Neutrophil (primary cell): ENCODE results near the gene C15orf39.

Experiments used
- H3K27ac ChIP-seq: fragments of 200-600 bp; sonication (generic); 2 replicates; pipeline ENCODE4 v1.5.1; 2016; ENCODE audit warnings: mild to moderate bottlenecking, moderate library complexity
- H3K27me3 ChIP-seq: fragments of 200-600 bp; sonication (generic); 2 replicates; pipeline ENCODE4 v1.6.0; 2016; ENCODE audit warnings: mild to moderate bottlenecking
- H3K36me3 ChIP-seq: fragments of 200-600 bp; sonication (generic); 2 replicates; pipeline ENCODE4 v1.5.1; 2017
- H3K4me1 ChIP-seq, 2 experiments: fragments of 200-600 bp in 1 of 2; sonication (generic) in 1 of 2; 1 replicate in 1 of 2; 2 replicates in 1 of 2; pipeline versions ENCODE4 v1.5.1 to v1.6.1; 2013 to 2016; ENCODE audit warnings: low read depth in 1 of 2, low read length in 1 of 2, mild to moderate bottlenecking in 1 of 2, moderate library complexity in 1 of 2; ENCODE audit not compliant: control insufficient read depth in 1 of 2, insufficient read depth in 1 of 2
- H3K4me3 ChIP-seq, 2 experiments: fragments of 200-600 bp in 1 of 2; sonication (generic) in 1 of 2; 1 replicate in 1 of 2; 2 replicates in 1 of 2; pipeline ENCODE4 v1.5.1; 2013 to 2016; ENCODE audit warnings: low read depth in 1 of 2, low read length in 1 of 2, mild to moderate bottlenecking in 1 of 2, moderate library complexity in 1 of 2
- H3K9me3 ChIP-seq: fragments of 200-600 bp; sonication (generic); 2 replicates; pipeline ENCODE4 v1.5.1; 2016
- TF ChIP-seq, protein P1 (sequence below): fragments of 200-600 bp; sonication (generic); IDR thresholded peaks from 2 replicates; pipeline ENCODE4 v1.5.1; 2016; ENCODE audit warnings: antibody characterized with exemption

Gene C15orf39

DNA sequence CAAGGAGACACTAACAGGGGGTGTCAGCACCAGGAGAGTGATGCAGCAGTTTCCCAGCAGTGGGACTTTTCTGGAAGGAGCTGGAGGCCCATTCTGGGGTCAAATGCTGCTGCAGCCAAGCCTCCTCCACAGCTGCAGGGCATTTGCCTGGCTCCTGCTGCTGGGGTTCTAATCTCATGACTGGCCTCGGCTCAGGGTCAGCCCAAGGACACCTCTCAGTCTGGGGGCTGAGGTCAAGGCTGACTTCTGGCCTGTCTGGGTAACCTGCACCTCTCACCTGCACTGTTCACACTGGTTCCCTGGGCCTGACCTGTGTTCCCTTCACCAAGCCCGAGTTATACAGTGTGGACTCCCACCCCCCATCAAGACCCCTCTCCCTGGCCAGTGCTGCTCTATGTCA is 10.4 kb upstream of the C15orf39 start:
- Histone ChIP-seq H3K9me3 (no peaks in the 10 kb centered on the region), H3K36me3 (no peaks in the 10 kb centered on the region), H3K4me1 (no peaks in the 10 kb centered on the region), H3K27me3 (peaks cover 19% of the 10 kb centered on the region), H3K4me3 (no peak overlapping the region), H3K27ac (no peak overlapping the region)
- TF ChIP-seq, protein P1, sequence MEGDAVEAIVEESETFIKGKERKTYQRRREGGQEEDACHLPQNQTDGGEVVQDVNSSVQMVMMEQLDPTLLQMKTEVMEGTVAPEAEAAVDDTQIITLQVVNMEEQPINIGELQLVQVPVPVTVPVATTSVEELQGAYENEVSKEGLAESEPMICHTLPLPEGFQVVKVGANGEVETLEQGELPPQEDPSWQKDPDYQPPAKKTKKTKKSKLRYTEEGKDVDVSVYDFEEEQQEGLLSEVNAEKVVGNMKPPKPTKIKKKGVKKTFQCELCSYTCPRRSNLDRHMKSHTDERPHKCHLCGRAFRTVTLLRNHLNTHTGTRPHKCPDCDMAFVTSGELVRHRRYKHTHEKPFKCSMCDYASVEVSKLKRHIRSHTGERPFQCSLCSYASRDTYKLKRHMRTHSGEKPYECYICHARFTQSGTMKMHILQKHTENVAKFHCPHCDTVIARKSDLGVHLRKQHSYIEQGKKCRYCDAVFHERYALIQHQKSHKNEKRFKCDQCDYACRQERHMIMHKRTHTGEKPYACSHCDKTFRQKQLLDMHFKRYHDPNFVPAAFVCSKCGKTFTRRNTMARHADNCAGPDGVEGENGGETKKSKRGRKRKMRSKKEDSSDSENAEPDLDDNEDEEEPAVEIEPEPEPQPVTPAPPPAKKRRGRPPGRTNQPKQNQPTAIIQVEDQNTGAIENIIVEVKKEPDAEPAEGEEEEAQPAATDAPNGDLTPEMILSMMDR: no peak

DNA sequence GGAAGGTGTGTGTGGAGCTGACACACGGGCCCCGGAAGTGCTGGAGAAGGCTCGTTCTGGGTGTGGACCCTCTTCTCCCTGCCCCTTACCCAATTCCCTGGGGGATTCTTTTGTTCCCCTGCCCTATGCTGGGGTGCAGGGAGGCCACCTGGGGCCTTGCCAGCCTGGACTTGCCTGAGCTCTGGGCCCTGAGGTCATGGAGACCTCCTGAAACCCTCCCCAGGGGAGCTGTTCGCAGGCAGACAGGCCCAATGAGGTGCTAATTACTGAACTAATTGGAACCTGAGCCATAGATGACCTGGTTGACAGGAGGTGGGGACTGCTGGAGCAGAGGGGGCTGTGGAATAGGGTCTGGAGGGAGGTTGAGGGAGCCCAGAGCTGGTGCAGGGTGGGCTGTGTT is 9.4 kb upstream of the C15orf39 start:
- H3K4me3 ChIP-seq: no peak overlapping the region
- H3K27ac ChIP-seq: no peak overlapping the region
- H3K36me3 ChIP-seq: no peaks in the 10 kb centered on the region
- no peaks in the 10 kb centered on the region for H3K4me1 ChIP-seq
- H3K9me3 ChIP-seq: no peaks in the 10 kb centered on the region
- TF ChIP-seq, protein P1: no peak
- peaks cover 22% of the 10 kb centered on the region for H3K27me3 ChIP-seq

DNA sequence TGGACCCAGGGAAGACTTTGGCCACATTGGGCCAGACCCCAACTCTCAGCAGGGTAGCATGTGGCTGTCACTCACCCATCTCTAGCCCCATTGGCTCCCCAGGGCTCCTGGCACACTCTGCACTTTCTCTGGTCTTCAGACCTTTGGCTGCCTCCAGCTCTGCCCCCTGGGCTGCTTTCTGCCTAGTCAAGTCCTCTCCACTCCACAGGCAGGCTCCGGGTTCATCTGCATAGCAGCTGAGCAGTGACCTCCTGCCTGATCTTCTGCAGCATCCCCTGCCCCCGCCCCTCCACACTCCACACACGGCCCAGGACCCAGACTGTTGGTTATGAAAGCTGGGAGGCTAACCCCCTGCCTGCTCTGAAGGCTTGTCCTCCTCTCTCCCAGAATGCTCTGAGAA is 8.4 kb upstream of the C15orf39 start:
- TF ChIP-seq, protein P1: no peak
- H3K27ac ChIP-seq: no peak overlapping the region

DNA sequence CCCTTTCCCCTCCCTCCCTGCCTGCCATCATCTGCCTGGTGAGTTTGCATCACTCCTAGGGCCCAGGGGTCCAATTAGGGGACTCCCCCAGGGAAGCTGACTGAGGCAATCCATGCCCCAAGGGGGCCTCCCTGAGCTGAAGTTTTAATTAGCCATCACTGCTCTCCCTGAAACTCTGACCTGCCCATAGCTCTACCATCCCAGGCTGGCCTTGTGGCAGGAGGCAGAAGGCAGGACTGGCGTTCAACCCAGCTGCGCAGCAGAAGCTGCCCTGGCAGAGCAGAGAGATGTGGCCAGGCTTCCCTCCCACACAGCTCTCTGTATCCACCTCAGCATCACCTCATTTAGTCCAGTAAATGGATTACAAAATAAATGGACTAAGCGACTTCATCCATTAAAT is 7.7 kb upstream of the C15orf39 start:
- Histone ChIP-seq H3K27ac (no peak overlapping the region), H3K4me3 (no peak overlapping the region), H3K27me3 (peaks cover 22% of the 10 kb centered on the region), H3K36me3 (no peaks in the 10 kb centered on the region), H3K9me3 (no peaks in the 10 kb centered on the region), H3K4me1 (peaks cover 0 to 4% of the 10 kb centered on the region in 2 experiments)
- TF ChIP-seq, protein P1: no peak

More for the DNA sequence above, 8.4 kb upstream of the C15orf39 start:
- peaks cover 22% of the 10 kb centered on the region for H3K27me3 ChIP-seq
- no peaks in the 10 kb centered on the region for H3K36me3 ChIP-seq
- H3K4me1 ChIP-seq: no peaks in the 10 kb centered on the region
- H3K9me3 ChIP-seq: no peaks in the 10 kb centered on the region
- no peak overlapping the region for H3K4me3 ChIP-seq

DNA sequence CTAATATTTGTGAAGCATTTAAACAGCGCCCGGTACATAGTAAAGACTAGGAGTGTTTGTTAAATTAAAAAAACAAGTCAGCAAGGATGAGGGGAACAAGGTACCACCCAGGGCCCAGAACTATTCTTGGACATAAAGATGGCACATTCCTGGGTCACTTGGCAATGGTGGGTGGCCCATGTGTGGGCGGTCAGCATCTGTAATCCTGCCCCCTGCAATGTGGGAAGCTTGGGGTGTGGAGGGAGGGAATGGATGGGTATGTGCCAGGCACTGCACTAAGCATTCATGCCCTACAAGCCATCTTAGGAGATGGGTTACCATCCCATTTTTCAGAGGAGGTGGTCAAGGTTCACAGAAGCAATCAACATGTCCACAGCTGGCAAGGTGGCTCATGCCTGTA is 7.3 kb upstream of the C15orf39 start:
- Histone ChIP-seq H3K4me1 (peaks cover 0 to 4% of the 10 kb centered on the region in 2 experiments), H3K9me3 (no peaks in the 10 kb centered on the region), H3K4me3 (no peak overlapping the region), H3K27ac (no peak overlapping the region), H3K36me3 (no peaks in the 10 kb centered on the region), H3K27me3 (peaks cover 22% of the 10 kb centered on the region)
- TF ChIP-seq, protein P1: no peak
